GM12873 (cell line): ENCODE data around the gene EFEMP1.

Source experiments
- CTCF ChIP-seq: IDR thresholded peaks from 2 replicates; pipeline ENCODE4 v1.5.1; 2012; ENCODE audit warnings: low read depth, mild to moderate bottlenecking, moderate library complexity, low read length, control low read depth; ENCODE audit not compliant: insufficient read depth; ENCODE audit errors: missing control alignments

EFEMP1 gene

DNA sequence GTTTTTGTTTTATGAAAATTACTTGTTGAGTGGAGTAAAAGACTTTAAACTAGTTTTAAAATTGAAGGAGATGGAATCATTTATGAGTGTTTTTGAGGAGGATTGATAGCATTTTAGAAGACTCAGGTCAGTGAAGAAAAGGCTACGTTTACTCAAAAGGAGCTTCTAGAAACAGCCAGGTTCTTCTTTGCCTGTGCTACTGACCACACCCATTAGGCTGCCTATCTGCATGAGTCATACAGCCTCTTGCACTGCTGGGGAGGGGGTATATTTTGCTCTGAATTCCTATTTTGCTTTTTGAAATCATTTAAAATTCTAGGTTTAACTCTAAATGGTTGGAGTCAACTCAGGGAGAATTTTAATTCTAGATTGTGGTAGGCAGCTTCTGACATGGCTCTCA is 22.3 kb downstream of the EFEMP1 start:
- TF ChIP-seq CTCF, result no peak

DNA sequence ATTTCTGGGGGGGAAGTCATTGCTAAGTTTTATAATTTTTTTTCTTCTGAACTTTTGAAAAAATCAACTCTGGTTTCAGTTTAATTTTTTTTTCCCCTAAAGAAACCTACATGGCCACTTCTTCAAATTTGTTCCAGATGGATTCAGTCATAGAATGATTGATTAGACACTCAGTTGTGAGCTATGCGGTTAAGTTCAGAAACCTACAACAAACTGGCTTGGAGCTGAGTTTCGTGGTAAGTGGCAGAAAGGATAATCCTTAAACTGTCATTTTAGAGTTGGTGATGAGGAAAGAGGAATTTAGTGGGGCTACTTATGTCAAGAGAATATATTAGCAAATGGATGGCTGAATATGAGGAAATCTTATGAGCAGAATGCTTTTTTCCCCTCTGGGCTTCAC is 23.7 kb downstream of the EFEMP1 start:
- no peak for TF ChIP-seq CTCF

DNA sequence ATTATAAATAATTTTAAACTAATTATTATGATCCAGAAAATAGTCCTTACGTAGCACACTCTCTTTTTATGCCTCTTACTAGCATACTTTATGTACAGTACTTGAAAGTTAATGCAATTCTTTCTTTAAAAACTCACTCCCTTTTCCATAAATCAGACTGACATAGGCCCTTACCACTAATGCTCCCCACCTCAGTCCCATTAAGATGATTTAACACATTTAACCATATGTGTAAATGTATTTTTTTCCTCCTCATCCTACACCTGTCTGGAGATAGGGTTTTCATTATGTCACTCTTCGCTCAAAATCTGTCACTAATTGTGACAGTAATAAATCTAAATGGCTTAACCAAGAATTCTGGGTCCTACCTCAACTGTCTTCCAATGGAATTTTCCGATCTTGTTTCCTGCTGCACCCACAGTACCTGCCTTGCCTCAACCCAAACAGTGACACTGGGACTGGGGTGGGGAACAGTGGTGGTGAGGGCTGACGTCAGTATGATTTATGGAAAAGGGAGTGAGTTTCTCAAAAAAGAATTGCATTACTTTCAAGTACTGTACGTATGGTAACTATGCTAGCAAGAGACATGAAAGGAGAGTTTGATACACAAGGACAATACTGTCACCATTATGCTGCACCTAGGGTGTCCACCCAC is 25.1 kb downstream of the EFEMP1 start:
- TF ChIP-seq CTCF, result no peak

- no peak for TF ChIP-seq CTCF
These were observed 26.9 kb downstream of the EFEMP1 start for GRCh38 chr2:55896633-55897032.

GRCh38 chr2:55894720-55895119 is 28.9 kb downstream of the EFEMP1 start:
- TF ChIP-seq CTCF, result no peak

- no peak for TF ChIP-seq CTCF
These were observed 31.9 kb downstream of the EFEMP1 start for GRCh38 chr2:55891671-55892094.

GRCh38 chr2:55888936-55889335 is 34.6 kb downstream of the EFEMP1 start:
- no peak for TF ChIP-seq CTCF
